KMS-11 (cell line): Measurements from ENCODE around the gene SNCA.

Source experiments
- H2AFZ ChIP-seq: fragments of 200-600 bp; sonication (generic); 2 replicates; pipeline ENCODE4 v1.6.1; 2016; ENCODE audit warnings: antibody characterized with exemption, mixed run types, low read depth
- H3K27ac ChIP-seq: fragments of 200-600 bp; sonication (generic); 2 replicates; pipeline ENCODE4 v1.6.1; 2016; ENCODE audit warnings: mild to moderate bottlenecking, mixed run types
- H3K27me3 ChIP-seq: fragments of 200-600 bp; sonication (generic); 2 replicates; pipeline ENCODE4 v1.6.1; 2017; ENCODE audit warnings: mild to moderate bottlenecking, low read depth, mixed run types, moderate library complexity; ENCODE audit not compliant: insufficient read depth
- H3K36me3 ChIP-seq: fragments of 200-600 bp; sonication (generic); 2 replicates; pipeline ENCODE4 v1.6.1; 2017; ENCODE audit warnings: mild to moderate bottlenecking, mixed run types; ENCODE audit not compliant: insufficient read depth
- H3K4me1 ChIP-seq: fragments of 200-600 bp; sonication (generic); 2 replicates; pipeline ENCODE4 v1.6.1; 2016; ENCODE audit warnings: mild to moderate bottlenecking, low read depth, mixed run types; ENCODE audit not compliant: poor library complexity, severe bottlenecking
- H3K4me2 ChIP-seq: fragments of 200-600 bp; sonication (generic); 2 replicates; pipeline ENCODE4 v1.7.0; 2016; ENCODE audit warnings: mild to moderate bottlenecking, mixed run types
- H3K4me3 ChIP-seq: fragments of 200-600 bp; sonication (generic); IDR thresholded peaks from 2 replicates; pipeline ENCODE4 v1.6.1; 2017; ENCODE audit warnings: low read depth, low read length, mixed read lengths; ENCODE audit not compliant: insufficient read depth
- H3K79me2 ChIP-seq: fragments of 200-600 bp; sonication (generic); 2 replicates; pipeline ENCODE4 v1.6.1; 2016; ENCODE audit warnings: low read depth, mixed run types; ENCODE audit not compliant: insufficient read depth
- H3K9ac ChIP-seq: fragments of 200-600 bp; sonication (generic); 2 replicates; pipeline ENCODE4 v1.6.1; 2016; ENCODE audit warnings: mild to moderate bottlenecking, mixed run types
- H4K20me1 ChIP-seq: fragments of 200-600 bp; sonication (generic); 2 replicates; pipeline ENCODE4 v1.6.1; 2016; ENCODE audit warnings: mild to moderate bottlenecking, mixed run types; ENCODE audit not compliant: insufficient read depth
- TF ChIP-seq, protein P1 (sequence below): fragments of 200-600 bp; sonication (generic); conservative IDR thresholded peaks from 2 replicates; pipeline ENCODE4 v1.6.1; 2017; ENCODE audit warnings: low read depth, mild to moderate bottlenecking, antibody characterized with exemption, low read length, moderate library complexity, mixed read lengths

SNCA gene

DNA sequence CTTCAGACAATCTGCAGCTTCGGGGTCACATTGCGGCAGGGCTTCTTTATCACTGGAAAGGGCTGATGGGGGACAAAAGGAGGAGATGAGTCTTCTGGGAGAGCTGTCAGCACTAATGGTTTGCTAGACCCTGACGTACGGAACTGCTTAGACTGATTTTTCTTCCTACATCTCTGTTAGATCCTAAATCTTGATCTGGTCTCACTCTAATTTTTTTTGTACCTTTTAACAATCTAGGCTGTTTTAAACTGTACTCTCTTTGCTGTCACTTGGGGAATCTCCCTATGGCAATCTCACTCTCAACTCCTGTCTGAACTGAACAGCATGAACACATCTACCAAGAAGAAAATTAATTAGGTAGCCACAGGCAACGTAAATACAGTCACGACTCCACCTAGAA lies 120.1 kb downstream of the SNCA start:
- H3K4me1 ChIP-seq: no peaks in the 10 kb centered on the region
- H3K4me2 ChIP-seq: no peak overlapping the region
- no peaks in the 10 kb centered on the region for H3K36me3 ChIP-seq
- H3K27ac ChIP-seq: no peak overlapping the region
- no peak overlapping the region for H2AFZ ChIP-seq
- TF ChIP-seq, protein P1, sequence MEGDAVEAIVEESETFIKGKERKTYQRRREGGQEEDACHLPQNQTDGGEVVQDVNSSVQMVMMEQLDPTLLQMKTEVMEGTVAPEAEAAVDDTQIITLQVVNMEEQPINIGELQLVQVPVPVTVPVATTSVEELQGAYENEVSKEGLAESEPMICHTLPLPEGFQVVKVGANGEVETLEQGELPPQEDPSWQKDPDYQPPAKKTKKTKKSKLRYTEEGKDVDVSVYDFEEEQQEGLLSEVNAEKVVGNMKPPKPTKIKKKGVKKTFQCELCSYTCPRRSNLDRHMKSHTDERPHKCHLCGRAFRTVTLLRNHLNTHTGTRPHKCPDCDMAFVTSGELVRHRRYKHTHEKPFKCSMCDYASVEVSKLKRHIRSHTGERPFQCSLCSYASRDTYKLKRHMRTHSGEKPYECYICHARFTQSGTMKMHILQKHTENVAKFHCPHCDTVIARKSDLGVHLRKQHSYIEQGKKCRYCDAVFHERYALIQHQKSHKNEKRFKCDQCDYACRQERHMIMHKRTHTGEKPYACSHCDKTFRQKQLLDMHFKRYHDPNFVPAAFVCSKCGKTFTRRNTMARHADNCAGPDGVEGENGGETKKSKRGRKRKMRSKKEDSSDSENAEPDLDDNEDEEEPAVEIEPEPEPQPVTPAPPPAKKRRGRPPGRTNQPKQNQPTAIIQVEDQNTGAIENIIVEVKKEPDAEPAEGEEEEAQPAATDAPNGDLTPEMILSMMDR: no peak
- no peak overlapping the region for H3K9ac ChIP-seq
- H3K4me3 ChIP-seq: no peak overlapping the region
- no peaks in the 10 kb centered on the region for H3K27me3 ChIP-seq
- H3K79me2 ChIP-seq: no peaks in the 10 kb centered on the region
- no peaks in the 10 kb centered on the region for H4K20me1 ChIP-seq

DNA sequence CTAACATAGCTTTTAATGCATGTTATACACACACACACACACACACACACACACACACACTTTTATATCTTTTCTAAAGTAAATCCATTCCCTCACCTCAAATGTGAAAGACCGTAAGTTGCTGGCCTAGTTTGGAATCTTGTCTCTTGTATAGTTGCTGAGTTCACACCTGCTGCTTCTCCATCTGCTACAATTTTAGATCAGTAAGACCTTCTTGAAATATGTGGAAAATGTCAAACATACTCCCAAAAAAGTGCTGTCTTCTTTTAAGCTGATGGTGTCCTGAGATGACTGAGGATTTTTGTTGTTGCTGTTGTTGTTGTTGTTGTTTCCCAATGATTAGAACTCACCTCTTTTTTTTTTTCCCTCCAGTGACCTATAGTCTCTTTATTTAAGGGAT lies 121.3 kb downstream of the SNCA start:
- TF ChIP-seq, protein P1: no peak

GRCh38 chr4:89712827-89713226 lies 124.1 kb downstream of the SNCA start:
- TF ChIP-seq, protein P1: no peak
- Histone ChIP-seq H2AFZ (no peak overlapping the region), H3K27ac (no peak overlapping the region), H3K79me2 (no peaks in the 10 kb centered on the region), H4K20me1 (no peaks in the 10 kb centered on the region), H3K4me3 (no peak overlapping the region), H3K4me1 (no peaks in the 10 kb centered on the region), H3K9ac (no peak overlapping the region), H3K27me3 (no peaks in the 10 kb centered on the region), H3K4me2 (no peak overlapping the region), H3K36me3 (no peaks in the 10 kb centered on the region)

More for the DNA sequence above, 121.3 kb downstream of the SNCA start:
- Histone ChIP-seq H3K79me2 (no peaks in the 10 kb centered on the region), H3K27ac (no peak overlapping the region), H3K27me3 (no peaks in the 10 kb centered on the region), H4K20me1 (no peaks in the 10 kb centered on the region), H3K4me3 (no peak overlapping the region), H3K36me3 (no peaks in the 10 kb centered on the region), H2AFZ (no peak overlapping the region), H3K4me1 (no peaks in the 10 kb centered on the region), H3K9ac (no peak overlapping the region), H3K4me2 (no peak overlapping the region)

GRCh38 chr4:89712141-89712540 lies 124.8 kb downstream of the SNCA start:
- H3K27me3 ChIP-seq: no peaks in the 10 kb centered on the region
- no peak overlapping the region for H3K4me2 ChIP-seq
- H3K79me2 ChIP-seq: no peaks in the 10 kb centered on the region
- H3K27ac ChIP-seq: no peak overlapping the region
- no peak overlapping the region for H2AFZ ChIP-seq
- H3K9ac ChIP-seq: no peak overlapping the region
- no peaks in the 10 kb centered on the region for H3K4me1 ChIP-seq
- no peak overlapping the region for H3K4me3 ChIP-seq
- H3K36me3 ChIP-seq: no peaks in the 10 kb centered on the region
- no peaks in the 10 kb centered on the region for H4K20me1 ChIP-seq
- TF ChIP-seq, protein P1: no peak

GRCh38 chr4:89708903-89709421 lies 128.0 kb downstream of the SNCA start:
- Histone ChIP-seq H3K79me2 (no peaks in the 10 kb centered on the region), H3K4me2 (no peak overlapping the region), H3K27me3 (no peaks in the 10 kb centered on the region), H2AFZ (no peak overlapping the region), H3K4me3 (no peak overlapping the region), H3K4me1 (no peaks in the 10 kb centered on the region), H3K36me3 (no peaks in the 10 kb centered on the region), H3K9ac (no peak overlapping the region), H4K20me1 (no peaks in the 10 kb centered on the region), H3K27ac (no peak overlapping the region)
- TF ChIP-seq, protein P1: no peak
